OCI-LY3 (cell line): Measurements from ENCODE around the gene VPS26A.

Experiments used
- EZH2phosphoT487 ChIP-seq: fragments of 200-600 bp; shearing (Covaris generic); IDR thresholded peaks from 2 replicates; pipeline ENCODE4 v1.6.1; 2018; ENCODE audit warnings: antibody characterized with exemption, mixed run types, low read depth
- TF ChIP-seq, protein P1 (sequence below): fragments of 200-600, 300-600 bp; sonication (generic); IDR thresholded peaks from 2 replicates; pipeline ENCODE4 v1.5.1; 2014; ENCODE audit warnings: antibody characterized with exemption, low read length, low read depth

DNA sequence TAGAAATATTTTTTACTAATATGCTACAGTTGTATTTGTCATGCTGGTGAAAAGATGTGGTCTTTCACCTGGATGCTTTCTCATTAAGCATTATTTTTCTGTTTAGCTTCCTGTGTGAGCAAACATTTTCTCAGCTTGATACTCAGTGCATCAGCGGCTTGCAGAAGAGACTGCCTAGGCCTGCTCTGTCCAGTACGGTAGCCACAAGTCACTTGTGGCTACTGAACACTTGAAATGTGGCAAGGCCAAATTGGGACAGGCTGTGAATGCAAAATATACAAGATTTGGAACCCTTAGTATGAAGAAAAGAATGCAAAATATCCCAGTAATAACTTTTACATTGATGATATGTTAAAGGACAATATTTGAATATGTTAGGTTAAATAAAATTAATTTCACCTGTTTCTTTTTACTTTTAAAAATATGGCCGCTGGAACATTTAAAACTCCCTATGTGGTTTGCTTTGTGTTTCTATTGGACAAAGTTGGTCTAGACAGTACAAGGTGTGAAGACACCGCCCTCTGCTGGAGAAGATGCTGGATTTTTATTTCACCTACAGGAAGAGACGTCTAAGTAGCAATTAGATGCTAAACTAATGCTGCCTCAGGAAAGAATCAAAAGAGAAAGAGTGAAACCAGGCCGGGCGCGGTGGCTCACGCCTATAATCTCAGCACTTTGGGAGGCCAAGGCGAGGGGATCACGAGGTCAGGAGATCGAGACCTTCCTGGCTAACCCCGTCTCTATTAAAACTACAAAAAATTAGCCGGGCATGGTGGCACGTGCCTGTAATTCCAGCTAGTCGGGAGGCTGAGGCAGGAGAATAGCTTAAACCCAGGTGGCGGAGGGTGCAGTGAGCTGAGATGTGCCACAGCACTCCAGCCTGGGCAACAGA, 30.8 kb upstream of the VPS26A start:
- TF ChIP-seq, protein P1, sequence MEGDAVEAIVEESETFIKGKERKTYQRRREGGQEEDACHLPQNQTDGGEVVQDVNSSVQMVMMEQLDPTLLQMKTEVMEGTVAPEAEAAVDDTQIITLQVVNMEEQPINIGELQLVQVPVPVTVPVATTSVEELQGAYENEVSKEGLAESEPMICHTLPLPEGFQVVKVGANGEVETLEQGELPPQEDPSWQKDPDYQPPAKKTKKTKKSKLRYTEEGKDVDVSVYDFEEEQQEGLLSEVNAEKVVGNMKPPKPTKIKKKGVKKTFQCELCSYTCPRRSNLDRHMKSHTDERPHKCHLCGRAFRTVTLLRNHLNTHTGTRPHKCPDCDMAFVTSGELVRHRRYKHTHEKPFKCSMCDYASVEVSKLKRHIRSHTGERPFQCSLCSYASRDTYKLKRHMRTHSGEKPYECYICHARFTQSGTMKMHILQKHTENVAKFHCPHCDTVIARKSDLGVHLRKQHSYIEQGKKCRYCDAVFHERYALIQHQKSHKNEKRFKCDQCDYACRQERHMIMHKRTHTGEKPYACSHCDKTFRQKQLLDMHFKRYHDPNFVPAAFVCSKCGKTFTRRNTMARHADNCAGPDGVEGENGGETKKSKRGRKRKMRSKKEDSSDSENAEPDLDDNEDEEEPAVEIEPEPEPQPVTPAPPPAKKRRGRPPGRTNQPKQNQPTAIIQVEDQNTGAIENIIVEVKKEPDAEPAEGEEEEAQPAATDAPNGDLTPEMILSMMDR = peak; percentile 65
- no peak for TF ChIP-seq EZH2phosphoT487
